DMS 273 (cell line): ENCODE results near the gene HNRNPUL1.

ENCODE experiments used
- DNase-seq: peaks from one replicate; lab custom pipeline; 2025; ENCODE audit not compliant: unreplicated experiment; lab: John Stamatoyannopoulos, UW

The HNRNPUL1 gene

GRCh38 chr19:41233748-41234240 lies 30.4 kb upstream of the HNRNPUL1 start:
- DNase-seq = no peak

GRCh38 chr19:41234512-41235168 lies 29.5 kb upstream of the HNRNPUL1 start:
- DNase-seq = no peak

- no peak for DNase-seq
Observed at GRCh38 chr19:41235480-41235879, 28.7 kb upstream of the HNRNPUL1 start.

- DNase-seq = no peak
Observed at GRCh38 chr19:41238244-41238643, 25.9 kb upstream of the HNRNPUL1 start.

GRCh38 chr19:41239363-41239762 lies 24.8 kb upstream of the HNRNPUL1 start:
- no peak for DNase-seq

GRCh38 chr19:41239961-41240574 lies 24.1 kb upstream of the HNRNPUL1 start:
- DNase-seq = no peak

- no peak for DNase-seq
Observed at GRCh38 chr19:41241859-41242258, 22.3 kb upstream of the HNRNPUL1 start.

GRCh38 chr19:41244117-41244516 lies 20.1 kb upstream of the HNRNPUL1 start:
- no peak for DNase-seq

- DNase-seq = no peak
Observed at GRCh38 chr19:41245843-41246242, 18.3 kb upstream of the HNRNPUL1 start.

- DNase-seq = peak; percentile 14
Observed at GRCh38 chr19:41248895-41249294, 15.3 kb upstream of the HNRNPUL1 start.

GRCh38 chr19:41249707-41250423 lies 14.3 kb upstream of the HNRNPUL1 start:
- peak; percentile 27 for DNase-seq

- DNase-seq = no peak
Observed at GRCh38 chr19:41253660-41254059, 10.5 kb upstream of the HNRNPUL1 start.

GRCh38 chr19:41255171-41255570 lies 9.0 kb upstream of the HNRNPUL1 start:
- no peak for DNase-seq

- DNase-seq = no peak
Observed at GRCh38 chr19:41261474-41262190, 2.5 kb upstream of the HNRNPUL1 start.

GRCh38 chr19:41263042-41263849 lies 926 bp upstream of the HNRNPUL1 start:
- DNase-seq = peak; percentile 91

GRCh38 chr19:41264581-41265394 lies 616 bp downstream of the HNRNPUL1 start:
- DNase-seq = peak; percentile 74

- DNase-seq = peak; percentile 53
Observed at GRCh38 chr19:41265395-41266153, 1.4 kb downstream of the HNRNPUL1 start.

GRCh38 chr19:41269055-41269454 lies 4.9 kb downstream of the HNRNPUL1 start:
- DNase-seq = no peak

- DNase-seq = no peak
Observed at GRCh38 chr19:41269571-41269970, 5.4 kb downstream of the HNRNPUL1 start.
